ENCODE results near the gene ELP4.

GRCh38 chr11:31702966-31703365 lies 193.4 kb downstream of the ELP4 start:
- no peak for TF ChIP-seq CTCF (IDR thresholded peaks at IDR 0.05)
- TF ChIP-seq EP300 (IDR thresholded peaks at IDR 0.05): no peak
- no peak for TF ChIP-seq POLR2A (IDR thresholded peaks at IDR 0.05)
- no peak for TF ChIP-seq POLR2AphosphoS5 (IDR thresholded peaks at IDR 0.05)
